K562 (cell line): ENCODE measurements around the gene PACSIN2. TPM values are rescaled to one million over a fixed set of nuclear protein-coding genes. Genes with fewer than 3 reads are reported as not detected.

Experiments
- NR2F6 ChIP-seq: fragments of 450-650 bp; formaldehyde crosslinking; IDR thresholded peaks from 2 replicates; pipeline ENCODE4 v1.4.0; 2020; ENCODE audit warnings: mild to moderate bottlenecking
- STAT5B ChIP-seq: fragments of 250-450 bp; sonication (Bioruptor Pico); IDR thresholded peaks from 2 replicates; pipeline ENCODE4 v1.8.0; 2021; ENCODE audit warnings: mild to moderate bottlenecking, inconsistent platforms
- ZC3H11A ChIP-seq: IDR thresholded peaks from 2 replicates; pipeline ENCODE4 v1.6.1; 2012; ENCODE audit warnings: low read depth, low read length, improper control_type of control experiment
- ZFX ChIP-seq: sonication (generic); formaldehyde crosslinking; IDR thresholded peaks from 2 replicates; pipeline ENCODE4 v1.8.0; 2022; ENCODE audit warnings: mild to moderate bottlenecking, missing genetic modification reagents, moderate library complexity
- ZNF696 ChIP-seq: fragments of 250-450 bp; sonication (Bioruptor Pico); conservative IDR thresholded peaks from 2 replicates; pipeline ENCODE4 v1.4.0; 2020; ENCODE audit warnings: mild to moderate bottlenecking, moderate library complexity
- polyA plus RNA-seq, 8 experiments: library from polyadenylated mRNA; depleted of rRNA in 4 of 8; stranded (reverse) in 5 of 8; unstranded in 3 of 8; fragments of >200 nt; fragmentation: Nextera tagmentation in 2 of 8; fragmentation: Illumina TruSeq in 1 of 8; extraction: Ambion mirVana in 2 of 8; extraction: Trizol in 1 of 8; gene quantifications; 2 replicates each; pipeline versions ENCODE4 v1.2.1 to v1.2.3, GENCODE V29; 2011 to 2014; ENCODE audit warnings: inconsistent platforms in 1 of 8, missing spikeins in 1 of 8
- total RNA-seq, 7 experiments: library from RNA; depleted of rRNA in 6 of 7; stranded (reverse); fragments of >200 nt in 6 of 7; fragmentation: Illumina TruSeq in 2 of 7; extraction: Trizol in 2 of 7; gene quantifications; 2 replicates each; pipeline versions ENCODE4 v1.2.1 to v1.2.3, GENCODE V29; 2011 to 2021; ENCODE audit warnings: low replicate concordance in 1 of 7
- TF ChIP-seq, protein P1 (sequence below): fragments of 200-600 bp; sonication (generic); IDR thresholded peaks from one replicate; pipeline ENCODE4 v1.6.1; 2012; ENCODE audit warnings: mild to moderate bottlenecking, low read depth, low read length, inconsistent platforms
- TF ChIP-seq, protein P2 (sequence below): fragments of 450-650 bp; formaldehyde crosslinking; IDR thresholded peaks from 2 replicates; pipeline ENCODE4 v1.4.0; 2020; ENCODE audit warnings: mild to moderate bottlenecking, moderate library complexity
- TF ChIP-seq, protein P3 (sequence below): fragments of 250-450 bp; sonication (Bioruptor Pico); IDR thresholded peaks from 2 replicates; pipeline ENCODE4 v1.8.0; 2021; ENCODE audit warnings: mild to moderate bottlenecking, moderate library complexity

The PACSIN2 gene
- total and polyA plus RNA-seq, 9 of the 15 experiments (the other 6 are each of a cell fraction or from before 2014, with no cell fraction given): 0.45 to 45.1 (median 23.9) TPM

DNA sequence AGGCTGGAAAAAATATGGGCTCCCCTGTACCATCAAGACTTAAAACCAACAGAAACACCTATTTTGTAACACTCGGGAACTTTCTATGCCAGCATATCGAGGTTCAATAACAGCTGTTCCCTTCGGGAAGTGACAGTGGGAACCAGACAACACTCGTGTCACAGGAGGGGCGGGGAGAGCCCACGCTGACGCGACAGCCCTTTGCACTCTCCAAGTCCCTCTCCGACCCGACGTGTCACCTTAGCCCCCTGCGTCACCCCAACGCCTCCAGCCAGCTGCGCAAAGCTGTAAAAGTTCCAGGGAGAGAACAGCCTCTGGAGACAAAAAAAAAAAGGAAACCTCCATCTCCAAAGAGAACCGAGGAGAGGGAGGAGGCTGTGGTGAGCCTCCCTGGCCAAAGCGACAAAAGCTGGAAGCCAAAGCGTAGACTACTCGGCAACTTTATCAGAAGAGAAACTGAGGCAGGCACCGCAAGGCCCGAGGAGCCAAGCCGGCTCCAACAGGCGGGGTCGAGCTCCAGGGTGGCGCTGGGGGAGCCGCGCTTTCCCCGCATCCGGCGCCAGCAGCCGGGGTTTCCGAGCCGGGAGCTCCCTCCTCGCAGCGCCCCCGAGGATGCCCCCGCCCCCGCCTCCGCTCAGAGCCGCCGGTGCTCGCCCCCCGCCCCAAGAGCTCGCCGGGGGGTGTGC, 158.6 kb downstream of the PACSIN2 start (continued):
- TF ChIP-seq, protein P1, sequence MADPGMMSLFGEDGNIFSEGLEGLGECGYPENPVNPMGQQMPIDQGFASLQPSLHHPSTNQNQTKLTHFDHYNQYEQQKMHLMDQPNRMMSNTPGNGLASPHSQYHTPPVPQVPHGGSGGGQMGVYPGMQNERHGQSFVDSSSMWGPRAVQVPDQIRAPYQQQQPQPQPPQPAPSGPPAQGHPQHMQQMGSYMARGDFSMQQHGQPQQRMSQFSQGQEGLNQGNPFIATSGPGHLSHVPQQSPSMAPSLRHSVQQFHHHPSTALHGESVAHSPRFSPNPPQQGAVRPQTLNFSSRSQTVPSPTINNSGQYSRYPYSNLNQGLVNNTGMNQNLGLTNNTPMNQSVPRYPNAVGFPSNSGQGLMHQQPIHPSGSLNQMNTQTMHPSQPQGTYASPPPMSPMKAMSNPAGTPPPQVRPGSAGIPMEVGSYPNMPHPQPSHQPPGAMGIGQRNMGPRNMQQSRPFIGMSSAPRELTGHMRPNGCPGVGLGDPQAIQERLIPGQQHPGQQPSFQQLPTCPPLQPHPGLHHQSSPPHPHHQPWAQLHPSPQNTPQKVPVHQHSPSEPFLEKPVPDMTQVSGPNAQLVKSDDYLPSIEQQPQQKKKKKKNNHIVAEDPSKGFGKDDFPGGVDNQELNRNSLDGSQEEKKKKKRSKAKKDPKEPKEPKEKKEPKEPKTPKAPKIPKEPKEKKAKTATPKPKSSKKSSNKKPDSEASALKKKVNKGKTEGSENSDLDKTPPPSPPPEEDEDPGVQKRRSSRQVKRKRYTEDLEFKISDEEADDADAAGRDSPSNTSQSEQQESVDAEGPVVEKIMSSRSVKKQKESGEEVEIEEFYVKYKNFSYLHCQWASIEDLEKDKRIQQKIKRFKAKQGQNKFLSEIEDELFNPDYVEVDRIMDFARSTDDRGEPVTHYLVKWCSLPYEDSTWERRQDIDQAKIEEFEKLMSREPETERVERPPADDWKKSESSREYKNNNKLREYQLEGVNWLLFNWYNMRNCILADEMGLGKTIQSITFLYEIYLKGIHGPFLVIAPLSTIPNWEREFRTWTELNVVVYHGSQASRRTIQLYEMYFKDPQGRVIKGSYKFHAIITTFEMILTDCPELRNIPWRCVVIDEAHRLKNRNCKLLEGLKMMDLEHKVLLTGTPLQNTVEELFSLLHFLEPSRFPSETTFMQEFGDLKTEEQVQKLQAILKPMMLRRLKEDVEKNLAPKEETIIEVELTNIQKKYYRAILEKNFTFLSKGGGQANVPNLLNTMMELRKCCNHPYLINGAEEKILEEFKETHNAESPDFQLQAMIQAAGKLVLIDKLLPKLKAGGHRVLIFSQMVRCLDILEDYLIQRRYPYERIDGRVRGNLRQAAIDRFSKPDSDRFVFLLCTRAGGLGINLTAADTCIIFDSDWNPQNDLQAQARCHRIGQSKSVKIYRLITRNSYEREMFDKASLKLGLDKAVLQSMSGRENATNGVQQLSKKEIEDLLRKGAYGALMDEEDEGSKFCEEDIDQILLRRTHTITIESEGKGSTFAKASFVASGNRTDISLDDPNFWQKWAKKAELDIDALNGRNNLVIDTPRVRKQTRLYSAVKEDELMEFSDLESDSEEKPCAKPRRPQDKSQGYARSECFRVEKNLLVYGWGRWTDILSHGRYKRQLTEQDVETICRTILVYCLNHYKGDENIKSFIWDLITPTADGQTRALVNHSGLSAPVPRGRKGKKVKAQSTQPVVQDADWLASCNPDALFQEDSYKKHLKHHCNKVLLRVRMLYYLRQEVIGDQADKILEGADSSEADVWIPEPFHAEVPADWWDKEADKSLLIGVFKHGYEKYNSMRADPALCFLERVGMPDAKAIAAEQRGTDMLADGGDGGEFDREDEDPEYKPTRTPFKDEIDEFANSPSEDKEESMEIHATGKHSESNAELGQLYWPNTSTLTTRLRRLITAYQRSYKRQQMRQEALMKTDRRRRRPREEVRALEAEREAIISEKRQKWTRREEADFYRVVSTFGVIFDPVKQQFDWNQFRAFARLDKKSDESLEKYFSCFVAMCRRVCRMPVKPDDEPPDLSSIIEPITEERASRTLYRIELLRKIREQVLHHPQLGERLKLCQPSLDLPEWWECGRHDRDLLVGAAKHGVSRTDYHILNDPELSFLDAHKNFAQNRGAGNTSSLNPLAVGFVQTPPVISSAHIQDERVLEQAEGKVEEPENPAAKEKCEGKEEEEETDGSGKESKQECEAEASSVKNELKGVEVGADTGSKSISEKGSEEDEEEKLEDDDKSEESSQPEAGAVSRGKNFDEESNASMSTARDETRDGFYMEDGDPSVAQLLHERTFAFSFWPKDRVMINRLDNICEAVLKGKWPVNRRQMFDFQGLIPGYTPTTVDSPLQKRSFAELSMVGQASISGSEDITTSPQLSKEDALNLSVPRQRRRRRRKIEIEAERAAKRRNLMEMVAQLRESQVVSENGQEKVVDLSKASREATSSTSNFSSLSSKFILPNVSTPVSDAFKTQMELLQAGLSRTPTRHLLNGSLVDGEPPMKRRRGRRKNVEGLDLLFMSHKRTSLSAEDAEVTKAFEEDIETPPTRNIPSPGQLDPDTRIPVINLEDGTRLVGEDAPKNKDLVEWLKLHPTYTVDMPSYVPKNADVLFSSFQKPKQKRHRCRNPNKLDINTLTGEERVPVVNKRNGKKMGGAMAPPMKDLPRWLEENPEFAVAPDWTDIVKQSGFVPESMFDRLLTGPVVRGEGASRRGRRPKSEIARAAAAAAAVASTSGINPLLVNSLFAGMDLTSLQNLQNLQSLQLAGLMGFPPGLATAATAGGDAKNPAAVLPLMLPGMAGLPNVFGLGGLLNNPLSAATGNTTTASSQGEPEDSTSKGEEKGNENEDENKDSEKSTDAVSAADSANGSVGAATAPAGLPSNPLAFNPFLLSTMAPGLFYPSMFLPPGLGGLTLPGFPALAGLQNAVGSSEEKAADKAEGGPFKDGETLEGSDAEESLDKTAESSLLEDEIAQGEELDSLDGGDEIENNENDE: no peak
- TF ChIP-seq ZFX (no peak), ZNF696 (CRISPR knock-in tag) (no peak), ZC3H11A (no peak), NR2F6 (CRISPR knock-in tag) (no peak), STAT5B (CRISPR knock-in tag) (no peak)
- TF ChIP-seq, protein P2, sequence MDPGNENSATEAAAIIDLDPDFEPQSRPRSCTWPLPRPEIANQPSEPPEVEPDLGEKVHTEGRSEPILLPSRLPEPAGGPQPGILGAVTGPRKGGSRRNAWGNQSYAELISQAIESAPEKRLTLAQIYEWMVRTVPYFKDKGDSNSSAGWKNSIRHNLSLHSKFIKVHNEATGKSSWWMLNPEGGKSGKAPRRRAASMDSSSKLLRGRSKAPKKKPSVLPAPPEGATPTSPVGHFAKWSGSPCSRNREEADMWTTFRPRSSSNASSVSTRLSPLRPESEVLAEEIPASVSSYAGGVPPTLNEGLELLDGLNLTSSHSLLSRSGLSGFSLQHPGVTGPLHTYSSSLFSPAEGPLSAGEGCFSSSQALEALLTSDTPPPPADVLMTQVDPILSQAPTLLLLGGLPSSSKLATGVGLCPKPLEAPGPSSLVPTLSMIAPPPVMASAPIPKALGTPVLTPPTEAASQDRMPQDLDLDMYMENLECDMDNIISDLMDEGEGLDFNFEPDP: no peak
- TF ChIP-seq, protein P3, sequence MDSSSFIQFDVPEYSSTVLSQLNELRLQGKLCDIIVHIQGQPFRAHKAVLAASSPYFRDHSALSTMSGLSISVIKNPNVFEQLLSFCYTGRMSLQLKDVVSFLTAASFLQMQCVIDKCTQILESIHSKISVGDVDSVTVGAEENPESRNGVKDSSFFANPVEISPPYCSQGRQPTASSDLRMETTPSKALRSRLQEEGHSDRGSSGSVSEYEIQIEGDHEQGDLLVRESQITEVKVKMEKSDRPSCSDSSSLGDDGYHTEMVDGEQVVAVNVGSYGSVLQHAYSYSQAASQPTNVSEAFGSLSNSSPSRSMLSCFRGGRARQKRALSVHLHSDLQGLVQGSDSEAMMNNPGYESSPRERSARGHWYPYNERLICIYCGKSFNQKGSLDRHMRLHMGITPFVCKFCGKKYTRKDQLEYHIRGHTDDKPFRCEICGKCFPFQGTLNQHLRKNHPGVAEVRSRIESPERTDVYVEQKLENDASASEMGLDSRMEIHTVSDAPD (CRISPR knock-in tag): no peak
